KMS-11 (cell line): ENCODE data around the gene GLIS1.

ENCODE experiments used
- H2AFZ ChIP-seq: fragments of 200-600 bp; sonication (generic); 2 replicates; pipeline ENCODE4 v1.6.1; 2016; ENCODE audit warnings: antibody characterized with exemption, mixed run types, low read depth
- H3K27ac ChIP-seq: fragments of 200-600 bp; sonication (generic); 2 replicates; pipeline ENCODE4 v1.6.1; 2016; ENCODE audit warnings: mild to moderate bottlenecking, mixed run types
- H3K27me3 ChIP-seq: fragments of 200-600 bp; sonication (generic); 2 replicates; pipeline ENCODE4 v1.6.1; 2017; ENCODE audit warnings: mild to moderate bottlenecking, low read depth, mixed run types, moderate library complexity; ENCODE audit not compliant: insufficient read depth
- H3K36me3 ChIP-seq: fragments of 200-600 bp; sonication (generic); 2 replicates; pipeline ENCODE4 v1.6.1; 2017; ENCODE audit warnings: mild to moderate bottlenecking, mixed run types; ENCODE audit not compliant: insufficient read depth
- H3K4me1 ChIP-seq: fragments of 200-600 bp; sonication (generic); 2 replicates; pipeline ENCODE4 v1.6.1; 2016; ENCODE audit warnings: mild to moderate bottlenecking, low read depth, mixed run types; ENCODE audit not compliant: poor library complexity, severe bottlenecking
- H3K4me2 ChIP-seq: fragments of 200-600 bp; sonication (generic); 2 replicates; pipeline ENCODE4 v1.7.0; 2016; ENCODE audit warnings: mild to moderate bottlenecking, mixed run types
- H3K4me3 ChIP-seq: fragments of 200-600 bp; sonication (generic); IDR thresholded peaks from 2 replicates; pipeline ENCODE4 v1.6.1; 2017; ENCODE audit warnings: low read depth, low read length, mixed read lengths; ENCODE audit not compliant: insufficient read depth
- H3K79me2 ChIP-seq: fragments of 200-600 bp; sonication (generic); 2 replicates; pipeline ENCODE4 v1.6.1; 2016; ENCODE audit warnings: low read depth, mixed run types; ENCODE audit not compliant: insufficient read depth
- H3K9ac ChIP-seq: fragments of 200-600 bp; sonication (generic); 2 replicates; pipeline ENCODE4 v1.6.1; 2016; ENCODE audit warnings: mild to moderate bottlenecking, mixed run types
- H4K20me1 ChIP-seq: fragments of 200-600 bp; sonication (generic); 2 replicates; pipeline ENCODE4 v1.6.1; 2016; ENCODE audit warnings: mild to moderate bottlenecking, mixed run types; ENCODE audit not compliant: insufficient read depth
- TF ChIP-seq, protein P1 (sequence below): fragments of 200-600 bp; sonication (generic); conservative IDR thresholded peaks from 2 replicates; pipeline ENCODE4 v1.6.1; 2017; ENCODE audit warnings: low read depth, mild to moderate bottlenecking, antibody characterized with exemption, low read length, moderate library complexity, mixed read lengths

GLIS1 gene

DNA sequence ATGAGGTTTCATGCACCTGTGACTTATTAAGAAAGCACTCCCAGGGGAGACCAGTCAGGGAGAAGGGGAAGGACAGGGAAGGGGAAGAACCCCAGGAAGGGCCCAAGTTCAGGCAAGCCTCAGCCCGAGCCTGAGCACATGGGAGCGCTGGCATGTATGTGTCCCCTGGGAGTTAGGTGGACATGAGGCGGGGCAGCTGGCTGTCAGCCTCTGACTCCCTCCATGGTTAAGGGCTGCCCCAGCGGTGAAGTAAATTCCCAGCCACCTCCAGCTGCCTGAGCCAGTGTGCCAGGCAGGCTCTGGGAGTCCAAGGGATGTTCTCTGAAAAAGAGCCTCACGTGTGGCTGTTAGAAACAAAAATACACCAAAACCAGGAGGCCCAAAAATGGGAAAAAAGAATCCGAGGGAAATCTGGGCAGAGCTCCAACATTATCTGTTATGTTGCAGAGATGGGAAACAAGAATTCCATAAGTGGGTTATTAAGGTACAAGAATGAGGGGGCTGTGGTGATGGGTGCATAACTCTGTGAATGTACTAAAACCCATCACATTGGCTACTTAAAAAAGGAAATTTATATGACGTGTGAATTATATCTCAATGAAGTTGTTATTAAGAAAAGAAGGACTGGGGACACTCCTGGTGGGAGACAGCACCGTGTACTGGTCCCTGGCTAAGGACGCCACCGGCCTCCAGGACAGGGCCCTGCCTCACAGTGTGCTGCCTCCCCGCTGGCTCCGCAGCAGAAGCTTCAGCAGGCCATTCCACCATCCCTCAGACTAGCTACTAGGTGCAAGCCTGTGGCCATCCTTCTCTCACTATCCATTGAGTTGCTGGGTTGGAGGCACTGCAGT, 261.1 kb downstream of the GLIS1 start:
- no peaks in the 10 kb centered on the region for H3K4me1 ChIP-seq
- H3K4me2 ChIP-seq = no peak overlapping the region
- H2AFZ ChIP-seq = no peak overlapping the region
- no peaks in the 10 kb centered on the region for H3K36me3 ChIP-seq
- H3K27me3 ChIP-seq = no peaks in the 10 kb centered on the region
- no peak overlapping the region for H3K4me3 ChIP-seq
- no peak overlapping the region for H3K27ac ChIP-seq
- no peaks in the 10 kb centered on the region for H3K79me2 ChIP-seq
- H4K20me1 ChIP-seq = no peaks in the 10 kb centered on the region
- H3K9ac ChIP-seq = no peak overlapping the region
- TF ChIP-seq, protein P1, sequence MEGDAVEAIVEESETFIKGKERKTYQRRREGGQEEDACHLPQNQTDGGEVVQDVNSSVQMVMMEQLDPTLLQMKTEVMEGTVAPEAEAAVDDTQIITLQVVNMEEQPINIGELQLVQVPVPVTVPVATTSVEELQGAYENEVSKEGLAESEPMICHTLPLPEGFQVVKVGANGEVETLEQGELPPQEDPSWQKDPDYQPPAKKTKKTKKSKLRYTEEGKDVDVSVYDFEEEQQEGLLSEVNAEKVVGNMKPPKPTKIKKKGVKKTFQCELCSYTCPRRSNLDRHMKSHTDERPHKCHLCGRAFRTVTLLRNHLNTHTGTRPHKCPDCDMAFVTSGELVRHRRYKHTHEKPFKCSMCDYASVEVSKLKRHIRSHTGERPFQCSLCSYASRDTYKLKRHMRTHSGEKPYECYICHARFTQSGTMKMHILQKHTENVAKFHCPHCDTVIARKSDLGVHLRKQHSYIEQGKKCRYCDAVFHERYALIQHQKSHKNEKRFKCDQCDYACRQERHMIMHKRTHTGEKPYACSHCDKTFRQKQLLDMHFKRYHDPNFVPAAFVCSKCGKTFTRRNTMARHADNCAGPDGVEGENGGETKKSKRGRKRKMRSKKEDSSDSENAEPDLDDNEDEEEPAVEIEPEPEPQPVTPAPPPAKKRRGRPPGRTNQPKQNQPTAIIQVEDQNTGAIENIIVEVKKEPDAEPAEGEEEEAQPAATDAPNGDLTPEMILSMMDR = no peak

DNA sequence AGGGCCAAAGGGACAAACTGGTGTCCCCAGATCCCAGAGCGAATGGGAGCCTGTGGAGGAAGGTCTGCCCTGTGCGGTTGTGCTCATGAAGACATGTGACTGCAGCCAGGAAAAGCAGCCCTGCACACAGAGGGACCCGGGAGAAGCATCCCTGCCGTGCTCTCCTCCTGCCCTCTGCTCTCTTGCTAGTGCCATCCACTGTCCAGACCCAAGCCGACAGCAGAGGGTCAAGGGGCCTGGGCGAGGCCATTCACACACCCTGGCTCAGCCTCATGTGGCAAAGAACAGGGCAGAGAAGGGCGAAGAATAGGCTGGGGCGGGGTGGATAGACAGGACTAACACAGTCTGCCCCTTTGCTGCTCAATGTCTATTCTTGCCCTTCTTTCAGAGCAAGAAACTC, 262.4 kb downstream of the GLIS1 start:
- TF ChIP-seq, protein P1 = no peak
- Histone ChIP-seq H3K36me3 (no peaks in the 10 kb centered on the region), H3K27ac (no peak overlapping the region), H3K4me3 (no peak overlapping the region), H3K4me1 (no peaks in the 10 kb centered on the region), H4K20me1 (no peaks in the 10 kb centered on the region), H3K27me3 (no peaks in the 10 kb centered on the region), H3K4me2 (no peak overlapping the region), H2AFZ (no peak overlapping the region), H3K79me2 (no peaks in the 10 kb centered on the region), H3K9ac (no peak overlapping the region)

DNA sequence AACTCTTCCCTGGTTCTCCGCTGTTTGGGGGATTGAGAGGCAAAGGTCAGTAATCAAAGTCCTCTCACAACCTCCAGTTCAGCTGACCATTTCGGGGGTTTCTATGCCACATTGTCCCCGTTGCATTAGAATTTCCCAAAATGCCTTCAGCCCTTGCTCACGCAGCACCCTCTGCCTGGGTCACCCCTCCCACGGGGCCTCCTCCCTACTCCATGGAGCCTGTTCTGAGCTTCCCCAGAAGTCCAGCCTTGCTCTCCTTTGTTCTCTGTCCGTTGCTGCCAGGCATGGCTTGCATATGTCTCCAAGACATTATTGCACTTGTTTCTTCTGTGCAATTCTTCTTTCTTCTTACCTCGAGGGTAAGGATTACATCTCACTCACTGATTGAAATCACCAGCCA, 263.3 kb downstream of the GLIS1 start:
- Histone ChIP-seq H3K9ac (no peak overlapping the region), H3K27me3 (no peaks in the 10 kb centered on the region), H3K4me1 (no peaks in the 10 kb centered on the region), H3K27ac (no peak overlapping the region), H4K20me1 (no peaks in the 10 kb centered on the region), H3K79me2 (no peaks in the 10 kb centered on the region), H2AFZ (no peak overlapping the region), H3K4me3 (no peak overlapping the region), H3K36me3 (no peaks in the 10 kb centered on the region), H3K4me2 (no peak overlapping the region)
- TF ChIP-seq, protein P1 = no peak

DNA sequence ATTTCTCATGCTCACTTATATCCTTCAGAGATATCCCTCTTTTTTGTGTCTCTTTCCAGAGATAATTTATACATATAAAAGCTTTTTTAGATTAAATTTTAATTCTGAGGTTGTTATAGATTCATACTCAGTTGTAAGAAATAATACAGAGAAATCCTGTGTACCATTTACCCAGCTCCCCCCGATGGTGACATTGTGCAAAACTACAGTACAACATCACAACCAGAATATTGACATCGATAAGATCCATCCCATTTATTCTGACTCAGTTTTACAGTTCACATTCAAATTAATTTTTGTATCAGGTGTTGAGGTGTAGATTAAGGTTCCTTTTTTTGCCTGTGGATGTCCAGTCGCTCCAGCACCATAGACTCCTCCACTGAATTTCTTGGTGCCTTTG, 265.5 kb downstream of the GLIS1 start:
- no peak overlapping the region for H3K9ac ChIP-seq
- TF ChIP-seq, protein P1 = no peak; the same call in 1 of the 2 replicates
- no peaks in the 10 kb centered on the region for H3K36me3 ChIP-seq
- H3K4me3 ChIP-seq = no peak overlapping the region
- no peaks in the 10 kb centered on the region for H3K4me1 ChIP-seq
- no peaks in the 10 kb centered on the region for H3K27me3 ChIP-seq
- no peak overlapping the region for H2AFZ ChIP-seq
- H3K4me2 ChIP-seq = no peak overlapping the region
- no peaks in the 10 kb centered on the region for H3K79me2 ChIP-seq
- no peaks in the 10 kb centered on the region for H4K20me1 ChIP-seq
- H3K27ac ChIP-seq = no peak overlapping the region
